GM12892 (cell line): ENCODE measurements around the gene DLG1.

Experiments used
- POLR2A ChIP-seq: IDR thresholded peaks from 2 replicates; pipeline ENCODE4 v1.6.1; 2011; ENCODE audit warnings: low read depth, low read length, control low read depth
- POLR2AphosphoS5 ChIP-seq: IDR thresholded peaks from 2 replicates; pipeline ENCODE4 v1.6.1; 2011; ENCODE audit warnings: low read depth, low read length, control low read depth
- TAF1 ChIP-seq: IDR thresholded peaks from 2 replicates; pipeline ENCODE4 v1.6.1; 2011; ENCODE audit warnings: low read depth, mild to moderate bottlenecking, control low read depth, low read length, borderline replicate concordance

- TF ChIP-seq POLR2A = no peak
- no peak for TF ChIP-seq POLR2AphosphoS5
- no peak for TF ChIP-seq TAF1
These were observed 210.0 kb downstream of the DLG1 start for GRCh38 chr3:197088370-197088769.
